DND-41 (cell line): ENCODE data around the gene SETD3.

Experiments used
- CTCF ChIP-seq: IDR thresholded peaks from 2 replicates; pipeline ENCODE4 v1.5.1; 2012; ENCODE audit warnings: borderline replicate concordance, low read length, moderate library complexity, mild to moderate bottlenecking; ENCODE audit not compliant: poor library complexity, severe bottlenecking; ENCODE audit errors: extremely low read depth
- EZH2 ChIP-seq: IDR thresholded peaks from 3 replicates; pipeline ENCODE4 v1.6.1; 2012; ENCODE audit warnings: borderline replicate concordance, low read depth, mild to moderate bottlenecking, moderate library complexity, low read length, inconsistent platforms; ENCODE audit not compliant: severe bottlenecking

GRCh38 chr14:99472937-99473336, 7.7 kb downstream of the SETD3 start:
- TF ChIP-seq CTCF: no peak
- no peak for TF ChIP-seq EZH2
